GM18505 (cell line): ENCODE data around the gene ABL2.

Experiments
- ATAC-seq: cut with Tn5 transposase; IDR thresholded peaks from one replicate; pipeline ENCODE4 v1.9.1; 2021; ENCODE audit not compliant: unreplicated experiment
- POLR2A ChIP-seq: IDR thresholded peaks from 4 replicates; pipeline ENCODE4 v1.6.1; 2011; ENCODE audit warnings: borderline replicate concordance; ENCODE audit not compliant: insufficient read depth, insufficient read length; ENCODE audit errors: extremely low read depth

The ABL2 gene

DNA sequence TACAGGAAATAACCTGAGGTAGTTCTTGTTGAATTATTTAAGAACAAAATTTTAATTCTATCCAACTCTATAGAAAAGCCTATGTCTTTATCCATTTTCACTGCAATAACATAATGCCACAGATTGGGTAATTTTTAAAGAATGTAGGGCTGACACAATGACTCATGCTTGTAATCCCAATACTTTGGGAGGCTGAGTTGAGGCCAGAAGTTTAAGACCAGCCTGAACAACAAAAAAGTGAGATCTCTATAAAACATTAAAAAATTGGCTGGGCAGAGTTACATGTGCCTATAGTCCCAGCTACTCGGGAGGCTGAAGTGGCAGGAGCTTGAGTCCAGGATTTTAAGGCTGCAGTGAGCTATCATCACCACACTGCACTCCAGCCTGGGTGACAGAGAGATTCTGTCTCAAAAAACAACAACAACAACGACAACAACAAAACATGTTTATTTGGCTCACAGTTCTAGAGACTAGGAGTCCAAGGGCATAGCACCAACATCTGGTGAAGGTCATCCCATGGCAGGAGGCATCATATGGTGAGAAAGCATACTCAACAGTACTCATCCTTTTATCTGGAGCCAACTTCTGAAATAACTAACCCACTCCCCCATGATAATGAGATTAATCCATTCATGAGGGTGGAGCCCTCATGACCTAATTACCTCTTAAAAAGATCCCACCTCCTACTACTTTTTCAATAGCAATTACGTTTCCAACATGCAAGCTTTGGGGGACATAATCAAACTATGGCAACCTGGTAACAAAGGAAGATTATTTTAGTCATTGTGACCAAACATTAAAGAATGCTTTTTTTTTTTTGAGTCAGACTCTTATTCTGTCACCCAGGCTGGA lies 59.6 kb downstream of the ABL2 start:
- TF ChIP-seq POLR2A, result no peak
- ATAC-seq, result no peak

GRCh38 chr1:179168536-179168935 lies 60.9 kb downstream of the ABL2 start:
- no peak for ATAC-seq
- TF ChIP-seq POLR2A, result no peak

- TF ChIP-seq POLR2A, result no peak
- ATAC-seq, result no peak
These were observed 61.5 kb downstream of the ABL2 start for GRCh38 chr1:179167955-179168354.

GRCh38 chr1:179167418-179167777 lies 62.1 kb downstream of the ABL2 start:
- ATAC-seq, result no peak
- TF ChIP-seq POLR2A, result no peak

DNA sequence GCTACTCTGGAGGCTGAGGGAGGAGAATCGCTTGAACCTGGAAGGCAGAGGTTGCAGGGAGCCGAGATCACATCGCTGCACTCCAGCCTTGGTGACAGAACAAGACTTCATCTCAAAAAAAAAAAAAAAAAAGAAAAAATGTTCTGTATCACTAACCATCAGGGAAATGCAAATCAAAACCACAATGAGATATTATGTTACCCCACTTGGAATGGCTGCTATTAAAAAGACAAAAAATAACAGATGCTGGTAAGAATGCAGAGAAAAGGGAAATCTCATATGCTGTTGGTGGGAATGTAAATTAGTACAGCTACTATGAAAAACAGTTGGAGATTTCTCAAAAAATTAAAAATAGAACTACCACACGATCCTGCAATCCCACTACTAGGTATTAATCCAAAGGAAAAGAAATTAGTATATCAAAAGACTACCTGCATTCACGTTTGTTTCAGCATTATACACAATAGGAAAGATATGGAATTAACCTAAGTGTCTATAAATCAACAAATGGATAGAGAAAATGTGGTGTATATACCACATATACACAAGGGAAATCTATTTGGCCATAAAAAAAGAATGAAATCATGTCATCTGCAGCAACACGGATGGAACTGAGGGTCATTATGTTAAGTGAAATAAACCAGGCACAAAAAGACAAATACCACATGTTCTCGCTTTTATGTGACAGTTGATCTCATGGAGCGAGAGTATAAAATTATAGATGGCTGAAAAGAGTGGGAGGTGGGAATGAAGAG lies 62.6 kb downstream of the ABL2 start:
- ATAC-seq, result no peak
- TF ChIP-seq POLR2A, result no peak

DNA sequence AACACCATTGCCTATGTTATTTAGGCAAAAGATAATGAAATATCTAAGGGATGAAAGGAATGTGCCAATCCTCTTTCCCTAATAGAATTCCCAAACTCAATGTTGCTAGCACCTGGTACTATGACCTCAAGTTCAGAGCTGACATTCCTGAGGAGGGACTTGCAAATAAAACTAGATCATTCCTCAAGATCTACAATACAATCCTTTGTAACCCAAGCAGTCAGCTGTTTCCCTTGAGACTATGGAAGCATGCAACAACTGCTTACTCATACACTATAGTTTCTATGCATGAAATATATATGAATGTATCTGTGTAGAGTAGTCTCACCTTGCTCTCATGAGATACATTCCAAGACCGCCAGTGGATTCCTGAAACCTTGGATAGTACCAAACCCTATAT lies 65.0 kb downstream of the ABL2 start:
- ATAC-seq, result no peak
- TF ChIP-seq POLR2A, result no peak

- no peak for ATAC-seq
- no peak for TF ChIP-seq POLR2A
These were observed 72.8 kb downstream of the ABL2 start for GRCh38 chr1:179156708-179157107.

GRCh38 chr1:179156026-179156425 lies 73.5 kb downstream of the ABL2 start:
- no peak for ATAC-seq
- TF ChIP-seq POLR2A, result no peak

DNA sequence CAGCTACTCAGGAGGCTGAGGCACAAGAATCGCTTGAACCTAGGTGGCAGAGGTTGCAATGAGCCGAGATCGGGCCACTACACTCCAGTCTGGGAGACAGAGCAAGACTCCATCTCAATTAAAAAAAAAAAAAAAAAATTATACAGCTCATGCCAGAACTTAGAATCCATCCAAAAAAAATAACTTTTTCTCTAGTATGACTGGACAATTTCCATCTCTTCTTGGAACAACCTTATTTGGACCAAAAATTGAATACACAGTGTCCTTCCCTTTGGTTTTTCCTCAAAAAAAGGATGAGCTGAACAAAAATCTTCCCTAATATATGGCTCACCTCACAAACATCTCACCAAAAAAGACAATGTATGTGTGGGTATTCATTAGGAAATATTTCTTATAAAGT lies 73.9 kb downstream of the ABL2 start:
- ATAC-seq, result no peak
- TF ChIP-seq POLR2A, result no peak

DNA sequence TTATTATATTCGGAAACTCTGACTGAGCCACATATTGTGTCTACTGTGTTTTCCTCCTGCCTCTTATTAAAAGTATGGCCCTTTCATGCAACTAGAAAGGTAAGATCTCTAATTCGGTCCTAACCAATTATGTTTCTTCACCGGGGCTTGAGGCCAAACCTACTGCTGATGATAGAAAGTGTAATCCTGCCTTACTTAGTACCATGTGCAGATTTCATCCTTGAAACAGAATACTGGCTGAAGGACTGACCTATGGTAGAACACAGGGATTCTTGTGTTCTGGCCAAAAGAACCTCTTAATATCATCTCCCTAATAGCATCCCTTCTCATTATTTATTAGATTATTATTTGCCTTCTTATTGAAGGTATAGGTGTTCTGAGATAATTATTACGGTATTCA lies 75.0 kb downstream of the ABL2 start:
- TF ChIP-seq POLR2A, result no peak
- no peak for ATAC-seq

DNA sequence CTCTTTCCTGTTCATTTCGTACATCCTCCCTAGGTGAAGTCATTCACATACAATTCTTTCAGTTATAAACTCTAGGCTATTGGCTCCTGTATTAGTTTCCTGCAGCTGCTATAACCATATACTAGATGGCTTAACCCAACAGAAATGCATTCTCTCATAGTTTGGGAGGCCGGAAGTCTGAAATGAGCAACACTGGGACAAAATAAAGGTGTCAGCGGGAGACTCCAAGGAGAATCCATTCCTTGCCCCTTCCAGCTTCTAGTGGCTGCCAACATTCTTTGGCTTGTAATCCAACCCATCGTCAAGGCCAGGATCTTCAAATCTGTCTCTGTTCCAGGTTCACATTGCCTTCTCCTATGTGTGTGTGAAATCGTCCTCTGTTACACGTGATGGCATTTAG lies 76.3 kb downstream of the ABL2 start:
- no peak for ATAC-seq
- no peak for TF ChIP-seq POLR2A

DNA sequence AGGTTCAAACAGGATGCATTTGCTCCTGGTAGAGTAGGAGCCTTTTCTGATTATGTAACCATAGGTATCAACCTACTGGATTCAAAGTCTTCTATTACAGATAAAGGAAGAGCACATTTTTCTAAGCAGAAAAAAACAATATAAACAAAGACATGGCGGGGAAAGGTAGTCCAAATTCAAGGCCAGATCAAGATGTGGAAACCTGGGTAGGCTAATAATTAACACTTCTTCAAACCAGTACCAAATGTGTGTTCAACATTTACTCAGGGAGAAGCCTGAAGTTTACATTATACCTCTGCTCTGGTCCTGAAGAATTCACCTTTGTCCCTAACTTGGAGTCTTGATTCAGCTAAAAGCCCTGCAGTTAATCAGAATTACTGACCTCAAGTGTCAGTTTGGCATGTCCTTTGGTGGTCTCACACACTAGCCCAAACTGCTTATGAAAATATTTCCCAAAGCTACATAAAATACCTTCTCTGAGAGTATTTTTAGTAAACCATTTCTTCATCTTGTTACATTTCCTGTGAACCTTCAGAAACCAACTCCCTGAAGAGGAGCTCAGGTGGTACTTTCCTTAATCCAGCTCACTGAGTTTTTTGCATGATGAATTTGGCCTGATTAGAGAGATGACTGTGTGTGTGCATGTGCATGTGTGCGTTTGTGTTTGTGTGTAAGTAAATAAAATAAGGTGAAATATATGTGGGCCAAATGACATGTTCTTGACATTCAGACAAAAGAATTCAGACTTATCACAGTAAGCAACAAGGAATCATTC lies 77.4 kb downstream of the ABL2 start:
- no peak for TF ChIP-seq POLR2A
- no peak for ATAC-seq

DNA sequence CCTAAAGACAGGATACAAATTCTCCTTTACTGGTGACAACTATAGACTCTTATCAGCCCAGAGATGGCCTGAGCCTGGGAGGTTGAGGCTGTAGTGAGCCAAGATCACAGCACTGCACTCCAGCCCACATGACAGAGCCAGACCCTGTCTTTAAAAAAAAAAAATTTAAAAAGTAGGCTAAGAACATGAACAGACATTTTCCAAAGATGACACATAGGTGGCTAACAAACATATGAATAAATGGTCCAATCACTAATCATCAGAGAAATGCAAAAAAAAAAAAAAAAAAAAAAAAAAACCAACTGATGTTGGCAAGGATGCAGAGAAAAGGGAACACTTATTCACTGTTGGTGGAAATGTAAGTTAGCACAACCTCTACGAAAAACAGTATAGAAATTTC lies 82.6 kb downstream of the ABL2 start:
- no peak for ATAC-seq
- TF ChIP-seq POLR2A, result no peak

GRCh38 chr1:179146476-179146875 lies 83.0 kb downstream of the ABL2 start:
- no peak for TF ChIP-seq POLR2A
- no peak for ATAC-seq

- TF ChIP-seq POLR2A, result no peak
- no peak for ATAC-seq
These were observed 84.0 kb downstream of the ABL2 start for GRCh38 chr1:179145521-179145920.
